Measurements from ENCODE around the gene SBNO2.

GRCh38 chr19:1216756-1217155 is 42.7 kb upstream of the SBNO2 start:
- TF ChIP-seq CTCF (IDR thresholded peaks at IDR 0.05): no peak
- TF ChIP-seq POLR2AphosphoS5 (IDR thresholded peaks at IDR 0.05): no peak
- TF ChIP-seq EP300 (IDR thresholded peaks at IDR 0.05): no peak
- no peak for TF ChIP-seq POLR2A (IDR thresholded peaks at IDR 0.05)

Measured in stomach (tissue), 4 donors.